Stimulated activated CD4-positive, alpha-beta T cell treated with anti-CD3 and anti-CD28 coated beads, Interleukin-1b, Interleukin-23, amount 100 ng/mL, for 4 hours (primary cell): Measurements from ENCODE around the gene A2ML1.
"Not testable (repeated sequence)": the region's sequence is repeated elsewhere in the genome, so short reads cannot be mapped to it uniquely, and the experiment has no call there.

Source experiments
- DNase-seq, 2 donors: peaks; one replicate each; pipeline ENCODE4 v3.0.0-alpha.2; 2020; ENCODE audit warnings: low read depth in 2 of 2

The A2ML1 gene

DNA sequence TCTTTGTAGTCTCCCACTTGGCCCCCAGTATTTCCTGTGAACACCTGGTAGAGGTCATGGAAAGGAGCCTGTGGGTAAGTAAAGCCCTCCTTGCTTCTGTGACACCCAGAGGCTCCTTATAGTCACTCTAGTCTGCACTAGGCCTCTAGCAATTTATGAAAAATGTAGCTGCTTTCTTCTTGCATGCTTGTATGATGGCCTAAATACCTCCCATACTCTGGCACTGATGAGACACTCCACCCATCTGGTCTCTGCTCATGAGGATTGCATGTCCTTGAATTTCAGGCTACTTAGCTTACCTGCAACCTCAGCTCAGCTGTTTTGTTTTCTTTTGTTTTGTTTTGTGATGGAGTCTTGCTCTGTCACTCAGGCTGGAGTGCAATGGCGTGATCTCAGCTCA is 4.6 kb upstream of the A2ML1 start:
- no peak for DNase-seq

DNA sequence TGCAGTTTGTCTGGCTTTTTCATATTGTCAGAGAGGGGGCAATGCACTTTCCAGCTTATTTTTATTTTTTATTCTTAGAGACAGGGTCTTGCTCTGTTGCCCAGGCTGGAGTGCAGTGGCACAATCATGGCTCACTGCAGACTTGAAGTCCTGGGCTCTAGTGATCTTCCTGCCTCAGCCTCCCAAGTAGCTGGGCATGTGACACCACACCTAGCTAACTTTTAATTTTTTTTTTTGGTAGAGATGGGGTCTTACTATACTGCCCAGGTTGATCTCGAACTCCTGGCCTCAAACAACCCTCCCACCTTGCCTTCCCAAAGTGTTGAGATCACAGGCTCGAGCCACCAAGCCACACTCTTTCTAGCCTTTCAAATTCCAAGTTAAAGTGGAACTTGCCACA is 3.9 kb upstream of the A2ML1 start:
- no peak for DNase-seq

DNA sequence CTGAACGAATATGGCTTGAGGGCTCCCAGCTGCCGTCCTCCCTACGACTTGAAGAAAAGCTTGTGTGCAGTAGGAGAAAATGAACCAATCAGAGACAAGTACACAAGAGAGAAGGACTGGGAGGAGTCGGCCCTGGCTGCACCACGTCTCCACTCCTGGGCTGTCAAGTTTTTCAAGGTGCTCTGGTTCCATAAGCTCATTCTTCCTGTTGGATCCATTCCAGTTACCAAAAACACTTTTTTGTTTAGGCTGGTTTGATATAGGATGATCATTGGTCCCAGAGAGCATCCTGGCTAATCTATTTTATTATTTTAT is 2.8 kb upstream of the A2ML1 start:
- DNase-seq = no peak

DNA sequence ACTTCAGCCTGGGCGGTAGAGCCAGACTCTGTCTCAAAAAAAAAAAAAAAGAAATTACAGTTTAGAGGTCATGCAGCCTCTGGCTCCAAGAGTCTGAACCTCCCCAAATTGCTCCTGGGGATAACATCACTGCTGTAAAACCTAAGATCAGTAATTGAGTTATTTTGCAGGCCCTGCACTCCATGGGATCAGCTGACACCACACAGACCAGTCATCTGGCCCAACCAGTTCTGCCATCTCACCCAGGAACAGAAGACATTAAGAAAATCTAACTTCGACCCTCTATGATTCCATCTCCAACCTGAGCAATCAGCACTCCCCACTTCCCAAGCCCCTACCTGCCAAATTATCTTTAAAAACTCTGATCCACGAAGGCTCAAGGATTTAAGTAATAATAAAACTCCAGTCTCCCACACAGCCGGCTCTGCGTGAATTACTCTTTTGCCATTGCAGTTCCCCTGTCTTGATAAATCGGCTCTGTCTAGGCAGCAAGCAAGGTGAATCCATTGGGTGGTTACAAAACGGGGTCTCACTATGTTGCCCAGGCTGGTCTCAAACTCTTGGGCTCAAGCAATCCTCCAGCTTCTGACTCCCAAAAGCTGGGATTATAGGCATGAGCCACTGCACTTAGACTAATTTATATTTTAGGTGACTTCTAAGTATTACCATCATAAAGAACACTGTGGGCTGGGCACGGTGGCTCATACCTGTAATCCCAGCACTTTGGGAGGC is 1.6 kb upstream of the A2ML1 start:
- not testable (repeated sequence) for DNase-seq

GRCh38 chr12:8821591-8821990 is 830 bp upstream of the A2ML1 start:
- no peak for DNase-seq

GRCh38 chr12:8823565-8824300 is 1.3 kb downstream of the A2ML1 start:
- DNase-seq = no peak

- no peak for DNase-seq
Observed at GRCh38 chr12:8827551-8828256, 5.3 kb downstream of the A2ML1 start.

- no peak for DNase-seq
Observed at GRCh38 chr12:8828257-8829124, 6.1 kb downstream of the A2ML1 start.

DNA sequence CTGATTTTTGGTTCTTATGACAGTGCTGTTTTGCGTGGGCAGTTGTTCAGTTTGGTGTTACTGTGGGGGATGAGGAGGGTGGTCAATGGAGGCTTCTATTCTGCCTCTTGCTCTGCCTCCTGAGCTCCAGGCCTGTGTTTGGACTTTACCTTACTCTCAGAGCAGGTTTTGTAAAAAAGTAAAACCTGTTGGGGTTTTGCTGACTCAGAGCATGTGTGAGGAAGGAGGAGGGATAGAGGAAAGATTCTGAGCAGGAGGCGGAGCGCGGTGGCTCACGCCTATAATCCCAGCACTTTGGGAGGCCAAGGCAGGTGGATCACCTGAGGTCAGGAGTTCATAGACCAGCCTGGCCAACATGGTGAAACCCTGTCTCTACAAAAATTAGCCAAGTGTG is 6.7 kb downstream of the A2ML1 start:
- no peak for DNase-seq

GRCh38 chr12:8829621-8830020 is 7.2 kb downstream of the A2ML1 start:
- no peak for DNase-seq

- DNase-seq = no peak
Observed at GRCh38 chr12:8831116-8831515, 8.7 kb downstream of the A2ML1 start.

- DNase-seq = no peak
Observed at GRCh38 chr12:8832500-8832899, 10.1 kb downstream of the A2ML1 start.

GRCh38 chr12:8834230-8834629 is 11.8 kb downstream of the A2ML1 start:
- no peak for DNase-seq

GRCh38 chr12:8837291-8837690 is 14.9 kb downstream of the A2ML1 start:
- no peak for DNase-seq

DNA sequence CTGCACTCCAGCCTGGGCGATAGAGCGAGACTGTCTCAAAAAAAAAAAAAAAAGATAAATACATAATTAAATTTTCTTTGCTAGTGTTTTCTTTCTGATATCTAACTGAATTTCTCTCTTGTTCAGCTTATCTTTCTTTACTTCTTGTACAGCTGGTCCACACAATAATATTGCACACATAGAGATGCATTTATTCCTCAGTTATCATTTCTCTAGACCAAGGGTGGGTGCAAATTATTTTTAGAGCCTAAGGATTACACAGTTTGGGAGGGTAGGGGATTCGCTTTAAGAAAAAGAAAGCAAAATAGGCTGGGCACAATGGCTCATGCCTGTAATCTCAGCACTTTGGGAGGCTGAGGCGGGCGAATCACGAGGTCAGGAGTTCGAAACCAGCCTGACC is 17.9 kb downstream of the A2ML1 start:
- DNase-seq = no peak

DNA sequence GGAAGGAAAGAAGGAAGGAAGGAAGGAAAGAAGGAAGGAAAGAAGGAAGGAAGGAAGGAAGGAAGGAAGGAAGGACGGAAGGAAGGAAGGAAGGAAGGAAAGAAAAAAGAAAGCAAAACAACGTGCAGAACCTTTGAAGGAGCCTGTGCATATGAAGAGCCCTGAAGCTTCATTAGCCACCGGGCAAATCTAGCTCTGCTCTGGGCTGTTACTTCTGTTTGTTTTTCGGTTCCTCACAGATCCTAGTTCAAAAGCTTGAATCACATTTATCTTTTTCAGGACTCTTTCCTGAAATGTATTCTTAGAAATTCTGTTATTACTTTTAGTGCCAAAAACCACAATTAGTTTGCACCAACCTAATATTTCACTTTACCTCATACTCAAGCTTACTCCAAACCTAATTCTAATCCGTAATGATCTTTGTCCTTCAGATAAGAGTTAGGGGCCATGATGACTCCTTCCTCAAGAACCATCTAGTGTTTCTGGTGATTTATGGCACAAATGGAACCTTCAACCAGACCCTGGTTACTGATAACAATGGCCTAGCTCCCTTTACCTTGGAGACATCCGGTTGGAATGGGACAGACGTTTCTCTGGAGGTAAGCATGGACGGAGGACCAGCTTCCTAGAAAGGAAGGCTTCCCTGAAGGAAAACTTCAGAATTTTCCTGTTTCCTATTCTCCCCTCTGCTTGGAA is 18.7 kb downstream of the A2ML1 start:
- no peak for DNase-seq

DNA sequence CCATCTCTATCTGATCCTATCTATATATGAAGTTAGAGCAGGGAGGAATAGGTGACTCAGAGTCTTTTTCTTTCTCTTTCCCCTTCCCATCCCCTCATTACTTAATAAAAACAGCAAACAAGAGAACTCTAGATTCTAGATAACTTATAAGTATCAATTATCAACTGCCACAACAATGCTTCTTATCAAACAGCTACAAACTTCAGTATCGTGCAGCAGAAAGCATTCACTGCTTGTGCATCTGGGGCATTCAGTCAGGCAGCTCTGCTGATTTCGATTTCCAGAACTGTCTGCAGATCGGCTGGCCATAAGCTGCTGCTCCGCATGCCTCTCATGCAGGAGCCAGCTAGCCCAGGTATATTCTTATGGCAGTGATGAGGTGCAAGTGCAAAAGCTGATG is 19.4 kb downstream of the A2ML1 start:
- DNase-seq = no peak

DNA sequence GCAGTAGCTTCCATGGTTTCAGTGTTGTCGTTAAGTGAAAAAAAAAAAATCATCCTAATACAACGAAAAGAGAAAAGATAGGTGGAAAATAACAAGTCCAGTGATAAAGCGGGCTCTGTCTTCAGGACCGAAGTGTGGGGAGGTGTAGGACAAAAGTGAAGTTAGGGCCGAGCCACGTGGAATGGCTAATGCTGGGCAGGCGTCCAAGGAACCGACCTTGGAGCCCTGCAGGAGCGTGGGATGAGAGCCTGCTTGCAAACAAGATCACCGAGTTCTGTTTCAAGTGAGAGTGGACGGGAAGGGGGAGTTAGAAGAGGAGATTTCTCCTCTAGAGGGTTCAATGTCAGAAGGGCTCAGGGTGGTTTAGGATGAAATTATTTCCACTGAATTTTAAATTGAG is 22.2 kb downstream of the A2ML1 start:
- no peak for DNase-seq

DNA sequence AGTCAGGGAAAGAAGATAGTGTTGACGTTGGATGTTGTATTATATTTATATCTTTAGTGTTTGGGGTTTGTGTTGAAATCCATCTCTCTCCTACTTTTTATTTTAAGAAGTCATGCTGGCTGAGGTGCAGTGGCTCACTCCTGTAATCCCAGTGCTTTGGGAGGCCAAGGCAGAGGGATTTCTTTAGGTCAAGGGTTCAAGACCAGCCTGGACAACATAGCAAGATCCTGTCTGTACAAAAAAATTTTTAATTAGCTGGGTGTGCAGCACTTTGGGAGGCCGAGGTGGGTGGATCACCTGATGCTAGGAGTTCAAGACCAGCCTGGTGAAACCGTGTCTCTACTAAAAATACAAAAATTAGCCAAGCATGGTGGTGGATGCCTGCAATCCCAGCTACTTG is 23.9 kb downstream of the A2ML1 start:
- DNase-seq = no peak

DNA sequence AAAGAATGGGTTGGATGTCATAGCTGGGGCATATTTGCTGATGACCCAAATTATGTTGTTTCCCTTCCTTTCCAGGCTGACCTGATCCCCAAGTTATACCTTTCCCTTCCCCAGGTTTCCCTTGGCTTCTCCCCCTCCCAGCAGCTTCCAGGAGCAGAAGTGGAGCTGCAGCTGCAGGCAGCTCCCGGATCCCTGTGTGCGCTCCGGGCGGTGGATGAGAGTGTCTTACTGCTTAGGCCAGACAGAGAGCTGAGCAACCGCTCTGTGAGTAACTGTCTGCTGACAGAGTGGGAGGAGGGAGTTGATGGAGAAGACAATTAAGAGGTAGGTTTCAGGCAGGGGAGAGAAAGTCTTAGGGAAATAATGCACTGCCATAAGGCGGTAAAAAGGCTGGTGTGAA is 25.0 kb downstream of the A2ML1 start:
- DNase-seq = no peak

DNA sequence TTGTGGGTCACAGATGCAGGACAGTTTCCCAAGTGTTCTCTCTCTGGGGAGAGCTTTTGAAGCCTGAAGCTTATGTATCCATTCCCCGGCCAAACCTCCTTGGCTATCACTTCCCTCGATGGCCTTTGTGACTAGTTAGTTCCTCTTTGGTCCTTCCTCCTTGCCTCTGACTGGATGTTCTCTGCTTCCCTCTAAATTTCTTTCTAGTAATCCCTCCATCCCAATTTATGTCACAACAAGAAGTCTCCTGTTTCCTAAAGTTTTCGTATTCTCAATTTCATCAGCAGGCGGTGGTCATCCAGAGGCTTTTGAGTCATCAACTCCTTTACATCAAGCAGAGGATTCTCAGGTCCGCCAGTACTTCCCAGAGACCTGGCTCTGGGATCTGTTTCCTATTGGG is 27.5 kb downstream of the A2ML1 start:
- DNase-seq = no peak

DNA sequence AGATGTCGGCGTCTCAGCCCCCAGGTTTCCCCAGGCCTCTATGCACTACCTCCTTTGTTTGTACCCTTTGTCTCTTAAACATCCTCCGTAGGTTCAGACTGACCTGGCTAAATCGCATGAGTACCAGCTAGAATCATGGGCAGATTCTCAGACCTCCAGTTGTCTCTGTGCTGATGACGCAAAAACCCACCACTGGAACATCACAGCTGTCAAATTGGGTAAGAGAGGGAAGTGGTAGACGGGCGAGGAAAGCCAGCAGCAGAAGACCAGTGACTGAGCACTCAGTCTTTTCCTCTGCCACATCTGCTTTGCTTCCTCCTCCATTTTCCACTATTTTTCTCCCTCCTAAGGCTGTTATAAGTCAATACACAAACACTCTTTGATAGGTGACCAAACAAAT is 29.7 kb downstream of the A2ML1 start:
- no peak for DNase-seq
